ENCODE data around the gene GFER.
"Not testable (repeated sequence)": the region's sequence is repeated elsewhere in the genome, so short reads cannot be mapped to it uniquely, and the experiment has no call there.

GFER gene

GRCh38 chr16:2029350-2029749 lies 45.4 kb downstream of the GFER start:
- no peak for DNase-seq

- no peak for DNase-seq
These were observed 46.0 kb downstream of the GFER start for GRCh38 chr16:2030036-2030435.

- no peak for DNase-seq
These were observed 47.1 kb downstream of the GFER start for GRCh38 chr16:2031081-2031577.

- no peak for DNase-seq
These were observed 48.5 kb downstream of the GFER start for GRCh38 chr16:2032285-2033056.

- no peak for DNase-seq
These were observed 49.3 kb downstream of the GFER start for GRCh38 chr16:2033057-2033908.

GRCh38 chr16:2033909-2034695 lies 50.1 kb downstream of the GFER start:
- DNase-seq: not testable (repeated sequence)

- DNase-seq: no peak
These were observed 50.9 kb downstream of the GFER start for GRCh38 chr16:2034696-2035430.

GRCh38 chr16:2035431-2036199 lies 51.6 kb downstream of the GFER start:
- DNase-seq: no peak

- no peak for DNase-seq
These were observed 52.4 kb downstream of the GFER start for GRCh38 chr16:2036200-2036966.

- DNase-seq: no peak
These were observed 53.1 kb downstream of the GFER start for GRCh38 chr16:2037115-2037514.
